HG02870 (cell line): ENCODE measurements around the gene OXER1.

Source experiments
- ATAC-seq: cut with Tn5 transposase; IDR thresholded peaks from one replicate; pipeline ENCODE4 v1.9.1; 2021; ENCODE audit warnings: mild to moderate bottlenecking, moderate library complexity; ENCODE audit not compliant: unreplicated experiment

The OXER1 gene

GRCh38 chr2:42713920-42714319 lies 50.0 kb downstream of the OXER1 start:
- no peak for ATAC-seq

- no peak for ATAC-seq
Observed at GRCh38 chr2:42712934-42713333, 51.0 kb downstream of the OXER1 start.
